ENCODE measurements around the gene PIAS1. TPM values are rescaled to one million over a fixed set of nuclear protein-coding genes. Genes with fewer than 3 reads are reported as not detected.

Gene PIAS1
- total RNA-seq, 1 donor from 2014 or later, result 56.3 TPM

- no peak for DNase-seq
- H3K27me3 Mint-ChIP-seq, result no peaks in the 10 kb centered on the region
- ATAC-seq (ENCODE audit: low read depth), result no peak
- TF ChIP-seq CTCF (IDR thresholded peaks at IDR 0.05), result no peak
- no peak overlapping the region for H3K4me3 Mint-ChIP-seq
- CTCF ChIA-PET, result no interaction called here
- no peak overlapping the region for H3K27ac Mint-ChIP-seq
- POLR2A ChIA-PET, result no interaction called here
- intact Hi-C loops (cut with micrococcal nuclease), result no loop called here
- no peaks in the 10 kb centered on the region for H3K4me1 Mint-ChIP-seq
- H3K36me3 Mint-ChIP-seq (ENCODE audit: low read depth), result peaks cover 51% of the 10 kb centered on the region
- no peaks in the 10 kb centered on the region for H3K9me3 Mint-ChIP-seq
Measured at GRCh38 chr15:68143129-68143528, 89.0 kb downstream of the PIAS1 start.

GRCh38 chr15:68143785-68144184, 89.7 kb downstream of the PIAS1 start:
- ChIA-PET POLR2A (no interaction called here), CTCF (no interaction called here)
- H3K27me3 Mint-ChIP-seq, result no peaks in the 10 kb centered on the region
- H3K9me3 Mint-ChIP-seq, result no peaks in the 10 kb centered on the region
- peaks cover under 1% of the 10 kb centered on the region for H3K4me1 Mint-ChIP-seq
- no peak overlapping the region for H3K4me3 Mint-ChIP-seq
- H3K36me3 Mint-ChIP-seq (ENCODE audit: low read depth), result peaks cover 50% of the 10 kb centered on the region
- no peak for DNase-seq
- intact Hi-C loops (cut with micrococcal nuclease), result no loop called here
- H3K27ac Mint-ChIP-seq, result no peak overlapping the region
- no peak for ATAC-seq (ENCODE audit: low read depth)
- no peak for TF ChIP-seq CTCF (IDR thresholded peaks at IDR 0.05)

- ChIA-PET CTCF (no interaction called here), POLR2A (no interaction called here)
- Mint-ChIP-seq H3K9me3 (no peaks in the 10 kb centered on the region), H3K27ac (no peak overlapping the region), H3K4me1 (peaks cover 3% of the 10 kb centered on the region), H3K36me3 (ENCODE audit: low read depth) (peaks cover 53% of the 10 kb centered on the region), H3K4me3 (no peak overlapping the region), H3K27me3 (no peaks in the 10 kb centered on the region)
- ATAC-seq (ENCODE audit: low read depth) (no peak), DNase-seq (no peak)
- no peak for TF ChIP-seq CTCF (IDR thresholded peaks at IDR 0.05)
- intact Hi-C loops (cut with micrococcal nuclease), result no loop called here
Measured at GRCh38 chr15:68145706-68146105, 91.6 kb downstream of the PIAS1 start.

- DNase-seq, result no peak
- intact Hi-C loops (cut with micrococcal nuclease), result no loop called here
- peaks cover 63% of the 10 kb centered on the region for H3K36me3 Mint-ChIP-seq (ENCODE audit: low read depth)
- POLR2A ChIA-PET, result no interaction called here
- H3K27me3 Mint-ChIP-seq, result no peaks in the 10 kb centered on the region
- H3K27ac Mint-ChIP-seq, result no peak overlapping the region
- no peak for TF ChIP-seq CTCF (IDR thresholded peaks at IDR 0.05)
- no peak overlapping the region for H3K4me3 Mint-ChIP-seq
- no peak for ATAC-seq (ENCODE audit: low read depth)
- no peaks in the 10 kb centered on the region for H3K9me3 Mint-ChIP-seq
- CTCF ChIA-PET, result no interaction called here
- H3K4me1 Mint-ChIP-seq, result peaks cover 3% of the 10 kb centered on the region
Measured at GRCh38 chr15:68148039-68148438, 93.9 kb downstream of the PIAS1 start.

- Mint-ChIP-seq H3K27me3 (no peaks in the 10 kb centered on the region), H3K27ac (no peak overlapping the region), H3K4me1 (peaks cover 3% of the 10 kb centered on the region), H3K36me3 (ENCODE audit: low read depth) (peaks cover 63% of the 10 kb centered on the region), H3K4me3 (no peak overlapping the region), H3K9me3 (no peaks in the 10 kb centered on the region)
- CTCF ChIA-PET, result no interaction called here
- POLR2A ChIA-PET, result no interaction called here
- intact Hi-C loops (cut with micrococcal nuclease), result no loop called here
- ATAC-seq (ENCODE audit: low read depth) (no peak), DNase-seq (no peak)
- TF ChIP-seq CTCF (IDR thresholded peaks at IDR 0.05), result no peak
Measured at GRCh38 chr15:68149059-68149458, 94.9 kb downstream of the PIAS1 start.

All from activated B cell treated with CpG ODN at 0.5 μM for 24 hours (primary cell).